ENCODE measurements around the gene WNT8A. TPM values are rescaled to one million over a fixed set of nuclear protein-coding genes. Genes with fewer than 3 reads are reported as not detected.
"Not testable (repeated sequence)": the region's sequence is repeated elsewhere in the genome, so short reads cannot be mapped to it uniquely, and the experiment has no call there.

The WNT8A gene, protein sequence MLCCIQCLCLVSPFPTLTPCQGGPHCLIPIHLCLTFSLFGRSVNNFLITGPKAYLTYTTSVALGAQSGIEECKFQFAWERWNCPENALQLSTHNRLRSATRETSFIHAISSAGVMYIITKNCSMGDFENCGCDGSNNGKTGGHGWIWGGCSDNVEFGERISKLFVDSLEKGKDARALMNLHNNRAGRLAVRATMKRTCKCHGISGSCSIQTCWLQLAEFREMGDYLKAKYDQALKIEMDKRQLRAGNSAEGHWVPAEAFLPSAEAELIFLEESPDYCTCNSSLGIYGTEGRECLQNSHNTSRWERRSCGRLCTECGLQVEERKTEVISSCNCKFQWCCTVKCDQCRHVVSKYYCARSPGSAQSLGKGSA
- total RNA-seq, result not detected in 2 replicates
- long read RNA-seq, result 0 reads

DNA sequence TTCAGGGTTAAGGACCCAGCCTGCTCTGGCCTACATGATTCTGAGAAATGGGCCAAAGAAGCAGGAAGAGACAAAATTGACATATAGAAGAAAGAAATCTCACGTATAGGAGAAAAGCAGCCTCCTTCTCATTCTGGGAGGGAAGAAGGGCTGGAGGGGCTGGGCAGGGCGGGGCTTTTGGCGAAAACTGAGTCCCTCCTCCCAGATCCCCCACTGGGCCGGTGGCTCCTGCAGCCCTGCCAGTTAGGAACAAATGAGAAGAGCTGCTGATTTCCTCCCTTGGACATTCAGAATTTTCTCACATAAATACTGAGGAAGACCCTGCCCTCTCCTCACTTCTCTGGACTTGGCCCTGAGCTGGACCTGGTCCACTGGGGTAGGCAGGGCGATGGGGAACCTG lies at the start of gene WNT8A:
Gene WNT8A (plus strand): TSS at position 332 of the 400 bp plus-strand sequence. CDS start 95 bp downstream, outside the sequence.
- DNase-seq (ENCODE audit: low spot score, unreplicated experiment), result no peak
- Mint-ChIP-seq H3K27ac (no peak within 1 kb of the TSS), H3K36me3 (ENCODE audit: insufficient read depth) (no peaks in the 10 kb centered on the region), H3K27me3 (no peaks in the 10 kb centered on the region), H3K9me3 (ENCODE audit: low read depth) (no peaks in the 10 kb centered on the region), H3K4me1 (ENCODE audit: low read depth) (no peaks in the 10 kb centered on the region), H3K4me3 (ENCODE audit: low read depth) (no peak within 1 kb of the TSS)
- TF ChIP-seq, protein P1, sequence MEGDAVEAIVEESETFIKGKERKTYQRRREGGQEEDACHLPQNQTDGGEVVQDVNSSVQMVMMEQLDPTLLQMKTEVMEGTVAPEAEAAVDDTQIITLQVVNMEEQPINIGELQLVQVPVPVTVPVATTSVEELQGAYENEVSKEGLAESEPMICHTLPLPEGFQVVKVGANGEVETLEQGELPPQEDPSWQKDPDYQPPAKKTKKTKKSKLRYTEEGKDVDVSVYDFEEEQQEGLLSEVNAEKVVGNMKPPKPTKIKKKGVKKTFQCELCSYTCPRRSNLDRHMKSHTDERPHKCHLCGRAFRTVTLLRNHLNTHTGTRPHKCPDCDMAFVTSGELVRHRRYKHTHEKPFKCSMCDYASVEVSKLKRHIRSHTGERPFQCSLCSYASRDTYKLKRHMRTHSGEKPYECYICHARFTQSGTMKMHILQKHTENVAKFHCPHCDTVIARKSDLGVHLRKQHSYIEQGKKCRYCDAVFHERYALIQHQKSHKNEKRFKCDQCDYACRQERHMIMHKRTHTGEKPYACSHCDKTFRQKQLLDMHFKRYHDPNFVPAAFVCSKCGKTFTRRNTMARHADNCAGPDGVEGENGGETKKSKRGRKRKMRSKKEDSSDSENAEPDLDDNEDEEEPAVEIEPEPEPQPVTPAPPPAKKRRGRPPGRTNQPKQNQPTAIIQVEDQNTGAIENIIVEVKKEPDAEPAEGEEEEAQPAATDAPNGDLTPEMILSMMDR (IDR thresholded peaks at IDR 0.05; ENCODE audit: unreplicated experiment), result no peak

DNA sequence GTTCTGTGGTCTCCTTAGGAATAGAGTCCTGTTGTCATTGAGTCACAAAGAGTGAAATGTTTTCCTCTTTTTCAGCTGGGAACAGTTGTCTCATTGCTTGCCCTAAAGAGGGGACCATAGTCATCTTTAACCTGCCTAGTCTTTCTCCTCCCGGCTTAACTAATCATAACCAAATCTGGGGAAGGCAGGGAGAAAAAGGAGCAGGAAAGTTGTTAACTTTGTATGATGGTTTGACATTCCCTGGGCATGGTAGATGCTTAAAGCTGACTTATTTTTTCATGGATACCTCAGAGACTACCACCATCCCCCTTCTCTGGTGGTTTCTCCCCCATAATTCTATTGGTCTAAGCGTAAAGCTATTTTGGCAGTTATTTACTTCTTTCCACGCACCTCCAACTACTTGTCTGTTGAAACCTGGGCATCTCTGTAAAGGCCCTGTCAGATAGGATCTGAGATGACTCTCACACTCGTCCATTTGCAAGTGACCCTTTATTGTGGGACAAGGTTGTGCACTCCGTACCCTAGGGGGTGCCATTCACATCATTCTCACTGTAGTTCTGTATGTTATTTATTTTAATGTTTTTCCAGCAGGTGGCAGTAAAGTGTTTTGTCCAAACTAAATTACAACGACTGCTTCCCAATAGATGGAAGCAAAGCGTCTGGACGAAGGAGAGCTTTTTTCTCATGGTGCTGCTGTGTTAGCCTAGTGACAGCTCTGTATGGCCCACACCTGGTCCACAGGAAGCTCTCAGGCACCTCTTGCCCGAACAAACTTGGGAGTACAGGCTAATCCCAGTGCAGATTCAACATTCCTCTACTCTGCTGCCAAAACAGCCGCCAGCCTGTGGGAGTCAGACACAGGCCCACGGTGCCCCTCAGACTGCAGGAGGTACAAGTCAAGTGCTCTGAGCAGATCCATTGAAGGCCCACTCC lies 48.0 kb upstream of the WNT8A start:
- peak; percentile 44 for DNase-seq (ENCODE audit: low spot score, unreplicated experiment)
- no peaks in the 10 kb centered on the region for H3K9me3 Mint-ChIP-seq (ENCODE audit: low read depth)
- H3K4me1 Mint-ChIP-seq (ENCODE audit: low read depth), result peaks cover 18% of the 10 kb centered on the region
- H3K27me3 Mint-ChIP-seq, result no peaks in the 10 kb centered on the region
- H3K36me3 Mint-ChIP-seq (ENCODE audit: insufficient read depth), result no peaks in the 10 kb centered on the region
- H3K27ac Mint-ChIP-seq, result peak overlapping the region; percentile 47
- H3K4me3 Mint-ChIP-seq (ENCODE audit: low read depth), result peak overlapping the region; percentile 37
- TF ChIP-seq, protein P1 (IDR thresholded peaks at IDR 0.05; ENCODE audit: unreplicated experiment), result peak; percentile 83

DNA sequence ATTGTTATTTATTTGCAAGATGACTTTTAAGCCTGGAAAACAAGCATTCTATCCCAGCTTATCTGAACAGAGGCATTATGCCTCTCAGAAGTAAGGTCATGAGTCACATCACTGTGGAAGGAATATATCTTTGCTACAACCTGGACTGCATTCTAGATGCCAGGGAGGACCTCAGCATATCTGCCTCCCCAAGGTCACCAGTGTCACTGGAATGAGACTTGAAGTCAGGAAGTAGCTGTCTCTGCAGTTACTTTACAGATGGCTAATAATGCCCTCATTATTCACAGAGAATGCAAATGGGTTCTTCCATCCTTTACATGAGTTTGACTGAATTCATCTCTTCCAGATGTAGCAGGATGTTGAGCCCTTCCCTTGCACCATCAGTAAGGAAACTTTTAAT lies 46.6 kb upstream of the WNT8A start:
- H3K36me3 Mint-ChIP-seq (ENCODE audit: insufficient read depth), result no peaks in the 10 kb centered on the region
- no peak overlapping the region for H3K27ac Mint-ChIP-seq
- peaks cover 8% of the 10 kb centered on the region for H3K4me1 Mint-ChIP-seq (ENCODE audit: low read depth)
- no peak for DNase-seq (ENCODE audit: low spot score, unreplicated experiment)
- H3K9me3 Mint-ChIP-seq (ENCODE audit: low read depth), result no peaks in the 10 kb centered on the region
- H3K4me3 Mint-ChIP-seq (ENCODE audit: low read depth), result no peak overlapping the region
- no peaks in the 10 kb centered on the region for H3K27me3 Mint-ChIP-seq
- TF ChIP-seq, protein P1 (IDR thresholded peaks at IDR 0.05; ENCODE audit: unreplicated experiment), result no peak

DNA sequence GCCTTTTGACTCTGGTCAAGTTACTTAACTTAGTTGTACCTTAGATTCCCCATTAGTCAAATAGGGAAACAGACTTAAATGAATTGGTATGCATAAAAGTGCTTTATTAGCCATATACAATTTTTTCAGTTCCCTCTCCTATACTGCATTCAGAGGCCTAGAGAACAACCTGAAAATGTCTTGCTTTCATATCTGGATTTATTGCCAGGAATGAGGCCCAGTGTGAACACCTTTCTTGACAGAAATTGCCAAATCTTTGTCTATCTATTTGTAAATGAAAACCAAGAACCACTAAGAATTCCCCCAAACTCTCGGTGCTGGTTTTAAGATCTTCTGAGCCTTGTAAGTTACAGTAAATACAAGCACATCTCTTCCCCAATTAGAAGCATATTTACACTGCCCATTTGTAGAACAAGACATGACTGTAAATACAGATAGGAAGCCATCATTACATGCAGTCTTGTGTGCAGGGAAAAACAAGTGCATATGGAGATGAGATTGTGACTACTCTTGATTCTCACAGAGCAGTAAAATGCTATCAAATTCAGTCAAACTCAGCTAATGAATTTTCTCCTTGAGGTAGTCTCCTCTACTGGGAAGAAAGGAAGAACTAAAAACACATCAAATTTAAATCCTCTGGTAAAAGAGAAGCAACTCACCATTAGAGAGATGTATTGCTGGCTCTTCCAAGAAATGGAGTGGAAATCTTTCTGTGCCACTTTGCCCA lies 45.8 kb upstream of the WNT8A start:
- no peak overlapping the region for H3K27ac Mint-ChIP-seq
- TF ChIP-seq, protein P1 (IDR thresholded peaks at IDR 0.05; ENCODE audit: unreplicated experiment), result no peak
- DNase-seq (ENCODE audit: low spot score, unreplicated experiment), result no peak
- H3K9me3 Mint-ChIP-seq (ENCODE audit: low read depth), result no peaks in the 10 kb centered on the region
- H3K27me3 Mint-ChIP-seq, result no peaks in the 10 kb centered on the region
- peaks cover 8% of the 10 kb centered on the region for H3K4me1 Mint-ChIP-seq (ENCODE audit: low read depth)
- H3K36me3 Mint-ChIP-seq (ENCODE audit: insufficient read depth), result no peaks in the 10 kb centered on the region
- no peak overlapping the region for H3K4me3 Mint-ChIP-seq (ENCODE audit: low read depth)

DNA sequence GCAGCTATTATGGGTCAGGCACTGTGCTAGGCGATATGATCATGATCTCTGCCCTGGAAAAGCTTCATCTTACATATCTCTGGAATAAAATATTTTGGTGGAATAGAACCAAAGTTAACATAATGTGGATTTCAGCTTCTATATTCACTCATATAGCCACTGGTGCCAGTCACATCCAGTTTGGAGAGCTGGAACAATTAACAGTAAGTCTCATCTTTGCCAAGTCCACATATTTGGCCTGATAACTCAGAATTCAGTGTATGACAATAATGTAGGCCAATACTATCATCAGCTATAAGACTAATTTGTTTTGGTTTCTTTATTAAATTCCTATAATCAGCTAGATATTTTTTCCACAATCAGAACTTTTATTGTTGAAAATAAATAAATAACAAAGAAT lies 45.0 kb upstream of the WNT8A start:
- peaks cover 3% of the 10 kb centered on the region for H3K4me1 Mint-ChIP-seq (ENCODE audit: low read depth)
- no peak overlapping the region for H3K4me3 Mint-ChIP-seq (ENCODE audit: low read depth)
- TF ChIP-seq, protein P1 (IDR thresholded peaks at IDR 0.05; ENCODE audit: unreplicated experiment), result no peak
- no peaks in the 10 kb centered on the region for H3K36me3 Mint-ChIP-seq (ENCODE audit: insufficient read depth)
- no peak for DNase-seq (ENCODE audit: low spot score, unreplicated experiment)
- H3K27me3 Mint-ChIP-seq, result no peaks in the 10 kb centered on the region
- no peaks in the 10 kb centered on the region for H3K9me3 Mint-ChIP-seq (ENCODE audit: low read depth)
- H3K27ac Mint-ChIP-seq, result no peak overlapping the region

DNA sequence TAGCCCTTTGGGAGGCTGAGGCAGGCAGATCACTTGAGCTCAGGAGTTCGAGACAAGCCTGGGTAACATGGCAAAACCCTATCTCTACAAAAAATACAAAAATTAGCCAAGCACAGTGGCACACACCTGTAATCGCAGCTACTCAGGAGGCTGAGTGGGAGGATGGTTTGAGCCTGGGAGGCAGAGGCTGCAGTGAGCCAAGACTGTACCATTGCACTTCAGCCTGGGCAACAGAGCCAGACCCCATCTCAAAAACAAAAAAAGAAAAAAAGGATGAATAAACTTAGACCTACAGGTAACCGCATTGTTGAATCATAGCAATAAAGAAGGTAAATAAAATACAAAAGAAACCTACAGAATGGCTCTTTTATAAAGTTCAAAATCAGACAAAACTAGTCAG lies 38.5 kb upstream of the WNT8A start:
- H3K9me3 Mint-ChIP-seq (ENCODE audit: low read depth); H3K27ac Mint-ChIP-seq; H3K27me3 Mint-ChIP-seq; H3K4me1 Mint-ChIP-seq (ENCODE audit: low read depth); H3K4me3 Mint-ChIP-seq (ENCODE audit: low read depth); DNase-seq (ENCODE audit: low spot score, unreplicated experiment); H3K36me3 Mint-ChIP-seq (ENCODE audit: insufficient read depth): not testable (repeated sequence)

All from progenitor cell of endocrine pancreas (in vitro differentiated cells).